Measurements from ENCODE around the gene DNAJA3. TPM values are rescaled to one million over a fixed set of nuclear protein-coding genes. Genes with fewer than 3 reads are reported as not detected.

The DNAJA3 gene
- total RNA-seq, 2 donors from 2014 or later, result 26.4 to 29.1 TPM

GRCh38 chr16:4454623-4455022 is 29.0 kb downstream of the DNAJA3 start:
- ATAC-seq (no peak), DNase-seq (no peak)
- 67 to 86% methylated on average over 4 to 9 of the region's 9 CpGs for WGBS, 2 donors
- Histone ChIP-seq H3K4me3 (no peak overlapping the region), H3K27ac (no peak overlapping the region), H3K36me3 (replicated peaks in 1 of 2; ENCODE audit: insufficient read depth in 1 of 2, low read depth in 2 of 2) (peaks cover 12 to 20% of the 10 kb centered on the region in 2 donors), H3K4me1 (no peaks in the 10 kb centered on the region), H3K9me3 (no peaks in the 10 kb centered on the region), H3K27me3 (no peaks in the 10 kb centered on the region)
- intact Hi-C loops (cut with DNase I), result no loop called here
- no peak for TF ChIP-seq POLR2A (IDR thresholded peaks at IDR 0.05)
- no peak for TF ChIP-seq CTCF (IDR thresholded peaks at IDR 0.05)

GRCh38 chr16:4455081-4455480 is 29.4 kb downstream of the DNAJA3 start:
- Histone ChIP-seq H3K27ac (no peak overlapping the region), H3K4me3 (no peak overlapping the region), H3K9me3 (no peaks in the 10 kb centered on the region), H3K4me1 (no peaks in the 10 kb centered on the region), H3K36me3 (replicated peaks in 1 of 2; ENCODE audit: insufficient read depth in 1 of 2, low read depth in 2 of 2) (peaks cover 8 to 16% of the 10 kb centered on the region in 2 donors), H3K27me3 (no peaks in the 10 kb centered on the region)
- intact Hi-C loops (cut with DNase I), result no loop called here
- TF ChIP-seq CTCF (IDR thresholded peaks at IDR 0.05) (no peak), POLR2A (IDR thresholded peaks at IDR 0.05) (no peak)
- DNase-seq (no peak), ATAC-seq (no peak)
- WGBS, 2 donors, result 82 to 92% methylated on average over 4 to 14 of the region's 14 CpGs

- peaks cover 0 to 13% of the 10 kb centered on the region in 2 donors for H3K36me3 ChIP-seq (replicated peaks in 1 of 2; ENCODE audit: insufficient read depth in 1 of 2, low read depth in 2 of 2)
- no peaks in the 10 kb centered on the region for H3K4me1 ChIP-seq
- no peak for DNase-seq
- H3K27ac ChIP-seq, result no peak overlapping the region
- TF ChIP-seq POLR2A (IDR thresholded peaks at IDR 0.05), result no peak
- no peak for TF ChIP-seq CTCF (IDR thresholded peaks at IDR 0.05)
- H3K9me3 ChIP-seq, result no peaks in the 10 kb centered on the region
- intact Hi-C loops (cut with DNase I), result no loop called here
- no peak overlapping the region for H3K4me3 ChIP-seq
- ATAC-seq, result no peak
- H3K27me3 ChIP-seq, result no peaks in the 10 kb centered on the region
- 73 to 79% methylated on average over 9 to 10 of the region's 10 CpGs for WGBS, 2 donors
These were observed 30.3 kb downstream of the DNAJA3 start for GRCh38 chr16:4455951-4456350.

GRCh38 chr16:4460936-4461249 is 35.2 kb downstream of the DNAJA3 start:
- H3K27ac ChIP-seq, result no peak overlapping the region
- 88 to 93% methylated on average over 5 of the region's 5 CpGs for WGBS, 2 donors
- H3K36me3 ChIP-seq (replicated peaks in 1 of 2; ENCODE audit: insufficient read depth in 1 of 2, low read depth in 2 of 2), result peaks cover 0 to 14% of the 10 kb centered on the region in 2 donors
- no peaks in the 10 kb centered on the region for H3K9me3 ChIP-seq
- H3K27me3 ChIP-seq, result no peaks in the 10 kb centered on the region
- intact Hi-C loops (cut with DNase I), result no loop called here
- DNase-seq, result no peak
- no peaks in the 10 kb centered on the region for H3K4me1 ChIP-seq
- TF ChIP-seq POLR2A (IDR thresholded peaks at IDR 0.05) (no peak), CTCF (IDR thresholded peaks at IDR 0.05) (no peak)
- ATAC-seq, result no peak
- H3K4me3 ChIP-seq, result no peak overlapping the region

- H3K4me3 ChIP-seq, result no peak overlapping the region
- no peaks in the 10 kb centered on the region for H3K4me1 ChIP-seq
- WGBS, 2 donors, result 77 to 79% methylated on average over 12 to 24 of the region's 27 CpGs
- no peak overlapping the region for H3K27ac ChIP-seq
- intact Hi-C loops (cut with DNase I), result no loop called here
- DNase-seq, result no peak
- H3K27me3 ChIP-seq, result no peaks in the 10 kb centered on the region
- no peak for TF ChIP-seq POLR2A (IDR thresholded peaks at IDR 0.05)
- no peaks in the 10 kb centered on the region for H3K9me3 ChIP-seq
- H3K36me3 ChIP-seq (replicated peaks in 1 of 2; ENCODE audit: insufficient read depth in 1 of 2, low read depth in 2 of 2), result peaks cover 0 to 10% of the 10 kb centered on the region in 2 donors
- no peak for ATAC-seq
These were observed 35.8 kb downstream of the DNAJA3 start for GRCh38 chr16:4461250-4462085.

Data from body of pancreas (tissue), 4 donors.